CD14-positive monocyte (primary cell): ENCODE measurements around the gene TRPM5. TPM values are rescaled to one million over a fixed set of nuclear protein-coding genes. Genes with fewer than 3 reads are reported as not detected.
A peak's percentile ranks its signal among the peaks of the same experiment; 100 is the strongest.

Experiments
- DNase-seq, 3 donors: peaks; one replicate each; pipeline ENCODE4 v3.0.0-alpha.2; 2011 to 2022
- H2AFZ ChIP-seq: 2 replicates; pipeline ENCODE4 v1.6.0; 2012; ENCODE audit warnings: mild to moderate bottlenecking, low read depth, low read length, inconsistent platforms; ENCODE audit not compliant: insufficient read depth, poor library complexity, severe bottlenecking
- H3K27ac ChIP-seq, 2 donors: 1 replicate in 1 of 2; 2 replicates in 1 of 2; pipeline ENCODE4 v1.5.1; 2012 to 2013; ENCODE audit warnings: low read length in 2 of 2, control low read depth in 1 of 2, inconsistent platforms in 1 of 2, low read depth in 1 of 2, mild to moderate bottlenecking in 1 of 2
- H3K27me3 ChIP-seq, 2 donors: one replicate each; pipeline versions ENCODE4 v1.6.0 to v1.6.1; 2011 to 2013; ENCODE audit warnings: low read length in 2 of 2; ENCODE audit not compliant: control insufficient read depth in 2 of 2, insufficient read depth in 2 of 2
- H3K36me3 ChIP-seq, 2 donors: replicated peaks in 1 of 2; 1 replicate in 1 of 2; 2 replicates in 1 of 2; pipeline versions ENCODE4 v1.5.1 to v1.6.1; 2012 to 2013; ENCODE audit warnings: low read length in 2 of 2, control low read depth in 1 of 2, inconsistent platforms in 1 of 2, mild to moderate bottlenecking in 1 of 2; ENCODE audit not compliant: insufficient read depth in 2 of 2, control insufficient read depth in 1 of 2
- H3K4me1 ChIP-seq, 2 donors: 1 replicate in 1 of 2; 2 replicates in 1 of 2; pipeline versions ENCODE4 v1.5.1 to v1.6.1; 2012 to 2013; ENCODE audit warnings: low read length in 2 of 2, control low read depth in 1 of 2, inconsistent platforms in 1 of 2, mild to moderate bottlenecking in 1 of 2, moderate library complexity in 1 of 2; ENCODE audit not compliant: insufficient read depth in 2 of 2, control insufficient read depth in 1 of 2
- H3K4me2 ChIP-seq: replicated peaks from 2 replicates; pipeline ENCODE3; 2012; ENCODE audit warnings: low read length, moderate library complexity, mild to moderate bottlenecking; ENCODE audit not compliant: poor library complexity, severe bottlenecking; ENCODE audit errors: extremely low read depth
- H3K4me3 ChIP-seq, 3 experiments: fragments of 200-600 bp in 1 of 3; sonication (generic) in 1 of 3; replicated peaks in 1 of 3; 1 replicate in 2 of 3; 2 replicates in 1 of 3; pipeline ENCODE4 v1.5.1; 2011 to 2013; ENCODE audit warnings: low read length in 3 of 3, mild to moderate bottlenecking in 3 of 3, control low read depth in 2 of 3, low read depth in 2 of 3, inconsistent platforms in 1 of 3, moderate library complexity in 1 of 3
- H3K79me2 ChIP-seq: 2 replicates; pipeline ENCODE4 v1.6.0; 2012; ENCODE audit warnings: mild to moderate bottlenecking, control low read depth, inconsistent platforms, low read length, moderate library complexity; ENCODE audit not compliant: insufficient read depth
- H3K9ac ChIP-seq: 2 replicates; pipeline ENCODE4 v1.6.0; 2017; ENCODE audit warnings: low read length, mild to moderate bottlenecking; ENCODE audit not compliant: insufficient read depth, poor library complexity, severe bottlenecking
- H3K9me3 ChIP-seq, 2 donors: replicated peaks in 1 of 2; 1 replicate in 1 of 2; 2 replicates in 1 of 2; pipeline versions ENCODE4 v1.5.1 to v1.6.1; 2012 to 2013; ENCODE audit warnings: low read length in 2 of 2, control low read depth in 1 of 2; ENCODE audit not compliant: control insufficient read depth in 1 of 2, insufficient read depth in 1 of 2
- H4K20me1 ChIP-seq: 2 replicates; pipeline ENCODE4 v1.6.0; 2012; ENCODE audit warnings: mild to moderate bottlenecking, low read length, control low read depth, moderate library complexity; ENCODE audit not compliant: insufficient read depth
- H3K27ac Mint-ChIP-seq, 7 donors: one replicate each; pipeline ENCODE4 v1.8.0; 2020; ENCODE audit warnings: mild to moderate bottlenecking in 7 of 7, mixed read lengths in 7 of 7, moderate library complexity in 6 of 7, inconsistent platforms in 2 of 7
- H3K27me3 Mint-ChIP-seq, 3 donors: one replicate each; pipeline ENCODE4 v1.8.0; 2021 to 2022; ENCODE audit warnings: low read depth in 3 of 3, mild to moderate bottlenecking in 3 of 3, mixed read lengths in 3 of 3, moderate library complexity in 3 of 3, inconsistent platforms in 1 of 3
- H3K36me3 Mint-ChIP-seq, 2 donors: one replicate each; pipeline ENCODE4 v1.8.0; 2020; ENCODE audit warnings: mixed read lengths in 2 of 2, inconsistent platforms in 1 of 2, mild to moderate bottlenecking in 1 of 2
- H3K4me1 Mint-ChIP-seq: one replicate; pipeline ENCODE4 v1.8.0; 2020; ENCODE audit warnings: mild to moderate bottlenecking, mixed read lengths
- H3K4me3 Mint-ChIP-seq, 2 donors: one replicate each; pipeline ENCODE4 v1.8.0; 2020; ENCODE audit warnings: mild to moderate bottlenecking in 2 of 2, mixed read lengths in 2 of 2, moderate library complexity in 1 of 2
- H3K9me3 Mint-ChIP-seq, 7 donors: one replicate each; pipeline ENCODE4 v1.8.0; 2020 to 2022; ENCODE audit warnings: mixed read lengths in 7 of 7, mild to moderate bottlenecking in 6 of 7, moderate library complexity in 6 of 7, inconsistent platforms in 2 of 7
- WGBS: methylation state at CpG from one replicate; pipeline ENCODE4 v1.1.5; 2013; ENCODE audit warnings: missing lambda C conversion rate; ENCODE audit not compliant: insufficient coverage; 5-methylcytosine and 5-hydroxymethylcytosine counted together
- intact Hi-C, 2 donors: fragments of 100-400 bp; cut with micrococcal nuclease; formaldehyde crosslinking; loops; one replicate each; pipeline versions ENCODE4 v1.15.0 to v1.15.1; 2023
- polyA plus RNA-seq, 3 donors: library from polyadenylated mRNA; depleted of rRNA in 1 of 3; unstranded in 2 of 3; stranded (reverse) in 1 of 3; fragments of 300-500 nt in 2 of 3; fragments of >200 nt in 1 of 3; fragmentation: Illumina TruSeq in 2 of 3; gene quantifications; 1 replicate in 2 of 3; 2 replicates in 1 of 3; pipeline ENCODE4 v1.2.3, GENCODE V29; 2012 to 2021
- TF ChIP-seq, protein P1 (sequence below): fragments of 200-600 bp; IDR thresholded peaks from one replicate; pipeline ENCODE4 v1.8.0; 2022; ENCODE audit warnings: antibody characterized with exemption, mild to moderate bottlenecking

The TRPM5 gene
- polyA plus RNA-seq, 3 donors: 0.03 TPM; not detected in 2

DNA sequence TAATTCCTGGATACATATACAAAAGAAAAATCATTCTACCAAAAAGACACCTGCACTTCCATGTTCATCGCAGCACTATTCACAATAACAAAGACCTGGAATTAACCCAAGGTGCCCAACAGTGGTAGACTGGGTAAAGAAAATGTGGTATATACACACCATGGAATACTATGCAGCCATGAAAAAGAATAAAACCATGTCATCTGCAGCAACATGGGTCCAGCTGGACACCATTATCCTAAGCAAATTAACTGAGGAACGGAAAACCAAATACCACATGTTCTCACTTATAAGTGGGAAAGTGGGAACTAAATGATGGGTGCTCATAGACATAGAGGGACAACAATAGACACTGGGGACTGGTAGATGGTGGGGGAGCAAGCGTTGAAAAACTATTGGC, 4.5 kb downstream of the TRPM5 start:
- no peak overlapping the region for H3K27ac ChIP-seq
- Mint-ChIP-seq H3K4me1 (peaks cover 8% of the 10 kb centered on the region), H3K9me3 (peaks cover 0 to 4% (median 3%) of the 10 kb centered on the region in 7 donors), H3K27me3 (peaks cover 20 to 43% (median 26%) of the 10 kb centered on the region in 3 donors), H3K27ac (no peak overlapping the region), H3K36me3 (no peaks in the 10 kb centered on the region), H3K4me3 (no peak overlapping the region)
- peaks cover 15 to 21% of the 10 kb centered on the region in 2 donors for H3K4me1 ChIP-seq
- no peak overlapping the region for H2AFZ ChIP-seq
- no peak for DNase-seq
- H3K9ac ChIP-seq: no peak overlapping the region
- no peak overlapping the region for H3K4me2 ChIP-seq
- peaks cover 5% of the 10 kb centered on the region for H4K20me1 ChIP-seq
- no peaks in the 10 kb centered on the region for H3K9me3 ChIP-seq
- WGBS: no CpG with 5 or more reads among the region's 3 CpGs
- no peaks in the 10 kb centered on the region for H3K36me3 ChIP-seq
- no peaks in the 10 kb centered on the region for H3K79me2 ChIP-seq
- H3K27me3 ChIP-seq: peaks cover 0 to 24% of the 10 kb centered on the region in 2 donors
- intact Hi-C loops: no loop called here
- H3K4me3 ChIP-seq: no peak overlapping the region
- TF ChIP-seq, protein P1, sequence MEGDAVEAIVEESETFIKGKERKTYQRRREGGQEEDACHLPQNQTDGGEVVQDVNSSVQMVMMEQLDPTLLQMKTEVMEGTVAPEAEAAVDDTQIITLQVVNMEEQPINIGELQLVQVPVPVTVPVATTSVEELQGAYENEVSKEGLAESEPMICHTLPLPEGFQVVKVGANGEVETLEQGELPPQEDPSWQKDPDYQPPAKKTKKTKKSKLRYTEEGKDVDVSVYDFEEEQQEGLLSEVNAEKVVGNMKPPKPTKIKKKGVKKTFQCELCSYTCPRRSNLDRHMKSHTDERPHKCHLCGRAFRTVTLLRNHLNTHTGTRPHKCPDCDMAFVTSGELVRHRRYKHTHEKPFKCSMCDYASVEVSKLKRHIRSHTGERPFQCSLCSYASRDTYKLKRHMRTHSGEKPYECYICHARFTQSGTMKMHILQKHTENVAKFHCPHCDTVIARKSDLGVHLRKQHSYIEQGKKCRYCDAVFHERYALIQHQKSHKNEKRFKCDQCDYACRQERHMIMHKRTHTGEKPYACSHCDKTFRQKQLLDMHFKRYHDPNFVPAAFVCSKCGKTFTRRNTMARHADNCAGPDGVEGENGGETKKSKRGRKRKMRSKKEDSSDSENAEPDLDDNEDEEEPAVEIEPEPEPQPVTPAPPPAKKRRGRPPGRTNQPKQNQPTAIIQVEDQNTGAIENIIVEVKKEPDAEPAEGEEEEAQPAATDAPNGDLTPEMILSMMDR: no peak

DNA sequence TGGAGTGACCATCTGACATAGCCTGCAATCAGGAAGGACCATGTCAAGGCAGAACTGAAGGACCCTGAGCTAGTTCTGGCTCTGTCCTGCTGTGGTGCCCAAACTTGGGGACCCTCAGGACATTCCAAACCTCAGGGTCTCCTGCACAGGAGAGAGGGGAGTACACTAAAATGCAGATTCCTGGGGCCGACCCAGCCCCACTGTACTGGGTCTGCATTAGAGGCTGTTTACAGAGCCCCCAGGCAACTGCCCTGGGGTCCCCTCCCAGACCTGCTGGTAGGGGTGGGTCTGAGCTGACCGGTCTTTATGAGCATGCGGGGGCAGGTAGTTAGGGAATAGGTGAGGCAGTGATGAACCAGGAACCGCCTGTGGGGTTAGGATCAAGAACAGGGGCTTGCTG, 6.8 kb downstream of the TRPM5 start:
- H3K27me3 Mint-ChIP-seq: peaks cover 6 to 27% (median 17%) of the 10 kb centered on the region in 3 donors
- no peak overlapping the region for H3K4me3 ChIP-seq
- H3K36me3 ChIP-seq: no peaks in the 10 kb centered on the region
- no peaks in the 10 kb centered on the region for H3K79me2 ChIP-seq
- peaks cover 10 to 12% of the 10 kb centered on the region in 2 donors for H3K4me1 ChIP-seq
- H2AFZ ChIP-seq: no peak overlapping the region
- no peaks in the 10 kb centered on the region for H4K20me1 ChIP-seq
- WGBS: 100% methylated on average over 3 of the region's 4 CpGs
- intact Hi-C loops: no loop called here
- H3K9me3 ChIP-seq: no peaks in the 10 kb centered on the region
- peaks cover 0 to 4% (median 2%) of the 10 kb centered on the region in 7 donors for H3K9me3 Mint-ChIP-seq
- TF ChIP-seq, protein P1: no peak
- H3K9ac ChIP-seq: no peak overlapping the region
- no peaks in the 10 kb centered on the region for H3K36me3 Mint-ChIP-seq
- H3K4me1 Mint-ChIP-seq: peaks cover 8% of the 10 kb centered on the region
- H3K4me3 Mint-ChIP-seq: peak overlapping the region in 1 of 2 donors; percentile 32
- no peak overlapping the region for H3K4me2 ChIP-seq
- H3K27ac ChIP-seq: no peak overlapping the region
- DNase-seq: no peak
- H3K27ac Mint-ChIP-seq: peak overlapping the region in 1 of 7 donors; percentile 38
- peaks cover 0 to 7% of the 10 kb centered on the region in 2 donors for H3K27me3 ChIP-seq
